ENCODE results near the gene ALDH7A1. TPM values are rescaled to one million over a fixed set of nuclear protein-coding genes. Genes with fewer than 3 reads are reported as not detected.

ALDH7A1 gene
- polyA plus RNA-seq, 2 donors: 71.9 to 88.3 TPM

GRCh38 chr5:126487596-126487995 lies 107.4 kb downstream of the ALDH7A1 start:
- Histone ChIP-seq H3K36me3 (ENCODE audit: control insufficient read depth in 2 of 2, insufficient read depth in 2 of 2, low read length in 1 of 2) (peaks cover 2 to 3% of the 10 kb centered on the region in 2 donors), H3K4me3 (ENCODE audit: low read depth in 1 of 2, low read length in 2 of 2) (no peak overlapping the region), H3K4me1 (ENCODE audit: control insufficient read depth in 2 of 2, insufficient read depth in 2 of 2, low read length in 1 of 2) (no peaks in the 10 kb centered on the region), H3K9me3 (ENCODE audit: control insufficient read depth in 2 of 2, insufficient read depth in 1 of 2, low read depth in 1 of 2, low read length in 1 of 2) (no peaks in the 10 kb centered on the region), H3K27ac (ENCODE audit: low read depth in 2 of 2, low read length in 1 of 2) (no peak overlapping the region), H3K27me3 (ENCODE audit: control insufficient read depth in 1 of 2, insufficient read depth in 2 of 2, low read length in 2 of 2) (no peaks in the 10 kb centered on the region)

DNA sequence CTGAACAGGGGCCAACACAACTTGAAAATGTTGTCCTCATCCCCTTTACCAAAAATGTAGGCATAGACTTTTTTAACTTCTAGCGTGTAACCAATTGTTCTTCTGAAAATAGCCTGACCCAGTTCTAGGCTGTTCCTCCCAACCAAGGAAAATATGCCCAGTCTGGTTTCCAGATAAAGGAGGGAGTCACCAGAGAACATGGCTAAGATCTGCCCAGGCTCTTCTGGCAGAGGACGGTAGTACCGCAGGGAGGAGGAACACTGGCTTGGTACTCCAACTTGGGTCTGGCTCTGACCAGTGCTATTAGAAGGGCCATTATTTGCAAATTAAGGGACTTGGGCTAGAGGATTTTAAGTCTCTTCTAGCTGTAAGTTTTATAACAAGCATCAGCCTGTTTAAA lies 108.7 kb downstream of the ALDH7A1 start:
- no peak overlapping the region for H3K27ac ChIP-seq (ENCODE audit: low read depth in 2 of 2, low read length in 1 of 2)
- H3K27me3 ChIP-seq (ENCODE audit: control insufficient read depth in 1 of 2, insufficient read depth in 2 of 2, low read length in 2 of 2): no peaks in the 10 kb centered on the region
- WGBS, 2 donors: 69 to 82% methylated on average over 3 of the region's 3 CpGs
- peaks cover 0 to 1% of the 10 kb centered on the region in 2 donors for H3K36me3 ChIP-seq (ENCODE audit: control insufficient read depth in 2 of 2, insufficient read depth in 2 of 2, low read length in 1 of 2)
- H3K4me3 ChIP-seq (ENCODE audit: low read depth in 1 of 2, low read length in 2 of 2): no peak overlapping the region
- H3K9me3 ChIP-seq (ENCODE audit: control insufficient read depth in 2 of 2, insufficient read depth in 1 of 2, low read depth in 1 of 2, low read length in 1 of 2): no peaks in the 10 kb centered on the region
- no peaks in the 10 kb centered on the region for H3K4me1 ChIP-seq (ENCODE audit: control insufficient read depth in 2 of 2, insufficient read depth in 2 of 2, low read length in 1 of 2)

DNA sequence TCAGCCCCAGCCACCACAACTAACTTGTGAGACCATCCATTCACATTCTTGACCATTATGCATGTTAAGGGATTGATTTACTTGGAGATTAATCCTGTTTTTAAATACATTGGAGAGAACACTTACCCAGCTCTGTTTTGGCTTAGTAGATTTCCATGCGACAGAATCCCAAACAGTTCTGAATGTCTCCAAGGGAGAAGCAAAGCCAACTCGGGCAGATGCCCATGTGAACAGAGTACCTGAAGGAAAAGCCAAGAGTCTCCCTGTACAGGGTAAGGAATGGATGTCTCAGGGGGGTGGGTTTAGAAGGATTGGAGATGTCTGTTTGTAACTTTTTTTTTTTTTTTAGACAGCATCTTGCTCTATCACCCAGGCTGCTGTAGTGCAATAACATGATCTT lies 110.8 kb downstream of the ALDH7A1 start:
- Histone ChIP-seq H3K9me3 (ENCODE audit: control insufficient read depth in 2 of 2, insufficient read depth in 1 of 2, low read depth in 1 of 2, low read length in 1 of 2) (no peaks in the 10 kb centered on the region), H3K27me3 (ENCODE audit: control insufficient read depth in 1 of 2, insufficient read depth in 2 of 2, low read length in 2 of 2) (no peaks in the 10 kb centered on the region), H3K4me1 (ENCODE audit: control insufficient read depth in 2 of 2, insufficient read depth in 2 of 2, low read length in 1 of 2) (no peaks in the 10 kb centered on the region), H3K27ac (ENCODE audit: low read depth in 2 of 2, low read length in 1 of 2) (no peak overlapping the region), H3K36me3 (ENCODE audit: control insufficient read depth in 2 of 2, insufficient read depth in 2 of 2, low read length in 1 of 2) (no peaks in the 10 kb centered on the region), H3K4me3 (ENCODE audit: low read depth in 1 of 2, low read length in 2 of 2) (no peak overlapping the region)
- 89 to 91% methylated on average over 2 of the region's 2 CpGs for WGBS, 2 donors

- H3K27ac ChIP-seq (ENCODE audit: low read depth in 2 of 2, low read length in 1 of 2): no peak overlapping the region
- H3K4me1 ChIP-seq (ENCODE audit: control insufficient read depth in 2 of 2, insufficient read depth in 2 of 2, low read length in 1 of 2): no peaks in the 10 kb centered on the region
- WGBS, 2 donors: 45 to 46% methylated on average over 3 of the region's 3 CpGs
- no peaks in the 10 kb centered on the region for H3K27me3 ChIP-seq (ENCODE audit: control insufficient read depth in 1 of 2, insufficient read depth in 2 of 2, low read length in 2 of 2)
- no peak overlapping the region for H3K4me3 ChIP-seq (ENCODE audit: low read depth in 1 of 2, low read length in 2 of 2)
- H3K36me3 ChIP-seq (ENCODE audit: control insufficient read depth in 2 of 2, insufficient read depth in 2 of 2, low read length in 1 of 2): no peaks in the 10 kb centered on the region
- no peaks in the 10 kb centered on the region for H3K9me3 ChIP-seq (ENCODE audit: control insufficient read depth in 2 of 2, insufficient read depth in 1 of 2, low read depth in 1 of 2, low read length in 1 of 2)
Measured at GRCh38 chr5:126483156-126483555, 111.9 kb downstream of the ALDH7A1 start.

DNA sequence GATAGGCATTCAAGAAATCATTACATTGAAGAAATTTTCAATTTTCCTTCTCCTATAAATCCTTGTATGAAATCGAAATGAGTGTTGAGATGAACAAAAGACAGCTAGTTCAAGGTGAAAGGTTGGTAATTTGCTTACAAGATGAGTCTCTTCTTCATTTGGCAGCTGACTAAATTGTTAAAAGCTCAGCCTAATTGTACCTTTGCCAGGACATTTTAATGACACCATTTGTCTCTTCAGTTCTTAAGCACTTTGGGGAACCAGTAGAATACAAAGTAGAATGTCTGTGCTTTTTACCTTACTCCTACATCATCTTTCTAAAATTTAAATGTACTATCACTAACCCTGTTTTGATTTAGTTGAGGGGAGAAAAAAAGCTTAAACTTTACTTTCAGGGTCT lies 112.4 kb downstream of the ALDH7A1 start:
- H3K9me3 ChIP-seq (ENCODE audit: control insufficient read depth in 2 of 2, insufficient read depth in 1 of 2, low read depth in 1 of 2, low read length in 1 of 2): no peaks in the 10 kb centered on the region
- no peak overlapping the region for H3K27ac ChIP-seq (ENCODE audit: low read depth in 2 of 2, low read length in 1 of 2)
- no peaks in the 10 kb centered on the region for H3K4me1 ChIP-seq (ENCODE audit: control insufficient read depth in 2 of 2, insufficient read depth in 2 of 2, low read length in 1 of 2)
- 77 to 90% methylated on average over 1 of the region's 1 CpG for WGBS, 2 donors
- H3K36me3 ChIP-seq (ENCODE audit: control insufficient read depth in 2 of 2, insufficient read depth in 2 of 2, low read length in 1 of 2): no peaks in the 10 kb centered on the region
- H3K4me3 ChIP-seq (ENCODE audit: low read depth in 1 of 2, low read length in 2 of 2): no peak overlapping the region
- H3K27me3 ChIP-seq (ENCODE audit: control insufficient read depth in 1 of 2, insufficient read depth in 2 of 2, low read length in 2 of 2): no peaks in the 10 kb centered on the region

GRCh38 chr5:126481243-126481642 lies 113.8 kb downstream of the ALDH7A1 start:
- Histone ChIP-seq H3K4me1 (ENCODE audit: control insufficient read depth in 2 of 2, insufficient read depth in 2 of 2, low read length in 1 of 2) (no peaks in the 10 kb centered on the region), H3K4me3 (ENCODE audit: low read depth in 1 of 2, low read length in 2 of 2) (no peak overlapping the region), H3K36me3 (ENCODE audit: control insufficient read depth in 2 of 2, insufficient read depth in 2 of 2, low read length in 1 of 2) (no peaks in the 10 kb centered on the region), H3K27ac (ENCODE audit: low read depth in 2 of 2, low read length in 1 of 2) (no peak overlapping the region), H3K27me3 (ENCODE audit: control insufficient read depth in 1 of 2, insufficient read depth in 2 of 2, low read length in 2 of 2) (no peaks in the 10 kb centered on the region), H3K9me3 (ENCODE audit: control insufficient read depth in 2 of 2, insufficient read depth in 1 of 2, low read depth in 1 of 2, low read length in 1 of 2) (no peaks in the 10 kb centered on the region)
- WGBS, 2 donors: 66 to 69% methylated on average over 2 of the region's 2 CpGs

Other genes starting within 250 kb of the ALDH7A1 start
- gene GRAMD2B, start 171.8 kb downstream of the ALDH7A1 start, polyA plus RNA-seq: 10 to 100 TPM in 1 of 2 donors, 1 to 10 TPM in 1; 6.0 to 10.9 TPM
- 10 to 100 TPM; 11.5 to 18.6 TPM for gene PHAX, start 5.7 kb upstream of the ALDH7A1 start, polyA plus RNA-seq
- 10 to 100 TPM; 10.4 to 20.3 TPM for gene LMNB1, start 181.9 kb upstream of the ALDH7A1 start, polyA plus RNA-seq

Measured in esophagus (tissue), 2 donors.